ENCODE data around the gene RCBTB1.

GRCh38 chr13:49630580-49630979, 45.2 kb upstream of the RCBTB1 start:
- TF ChIP-seq CTCF (optimal IDR thresholded peaks at IDR 0.05 in 1 of 3, IDR thresholded peaks at IDR 0.05 in 1 of 3, conservative IDR thresholded peaks at IDR 0.05 in 1 of 3; ENCODE audit: extremely low read depth in 1 of 3, insufficient read depth in 2 of 3, low read length in 3 of 3) (no peak), EZH2 (IDR thresholded peaks at IDR 0.05; ENCODE audit: low read length) (no peak)

All from keratinocyte (primary cell).